OCI-M1 (cell line): ENCODE results near the gene PDE8A.

Experiments
- DNase-seq: peaks from one replicate; lab custom pipeline; 2025; lab: John Stamatoyannopoulos, UW

Gene PDE8A

GRCh38 chr15:84981711-84982300, at the start of gene PDE8A:
PDE8A (plus strand) TSS chr15:84981856; CDS start chr15:84982163, 307 bp downstream.
- peak; percentile 64 for DNase-seq

GRCh38 chr15:84934942-84935729, 46.5 kb upstream of the PDE8A start:
- DNase-seq, result no peak

DNA sequence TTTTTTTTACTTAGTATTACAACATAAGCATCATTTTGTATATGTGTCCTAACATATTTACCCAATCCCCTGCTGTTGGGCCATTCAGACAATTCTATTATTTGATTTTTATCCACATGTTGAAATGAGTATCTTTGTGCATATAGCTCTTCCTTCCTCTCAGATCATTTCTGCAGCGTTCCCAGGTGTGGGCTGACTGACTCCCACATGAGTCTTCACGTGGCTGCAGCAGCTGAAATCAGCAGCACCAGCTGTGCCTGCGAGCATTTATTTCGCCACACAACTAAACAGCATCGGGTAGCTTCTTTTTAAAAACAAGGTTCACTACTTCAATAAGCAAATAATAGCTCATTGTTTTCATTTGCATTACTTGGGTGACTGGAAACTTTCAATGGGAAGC, 44.5 kb upstream of the PDE8A start:
- DNase-seq, result no peak

- DNase-seq, result no peak
These were observed 42.9 kb upstream of the PDE8A start for GRCh38 chr15:84938726-84939125.

DNA sequence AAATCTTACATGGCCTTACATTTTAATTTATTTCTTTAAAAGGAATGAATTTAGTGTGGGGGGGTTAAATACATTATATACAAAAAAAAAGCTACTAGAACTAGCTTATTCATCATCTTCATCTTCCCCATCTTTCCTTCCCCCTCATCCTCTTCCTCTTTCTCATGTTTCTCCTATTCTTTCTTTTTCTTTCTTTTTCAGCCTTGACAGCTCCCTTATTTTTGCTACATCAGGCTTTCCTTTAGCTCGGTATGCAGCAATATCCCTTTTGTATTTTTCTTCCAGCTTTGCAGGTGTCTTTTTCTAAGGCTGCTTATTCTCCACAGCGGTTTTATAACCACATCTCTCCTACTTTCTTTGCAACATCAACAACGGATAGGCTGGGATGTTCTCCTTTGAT, 41.3 kb upstream of the PDE8A start:
- no peak for DNase-seq

- DNase-seq, result no peak
These were observed 39.2 kb upstream of the PDE8A start for GRCh38 chr15:84942456-84942855.

DNA sequence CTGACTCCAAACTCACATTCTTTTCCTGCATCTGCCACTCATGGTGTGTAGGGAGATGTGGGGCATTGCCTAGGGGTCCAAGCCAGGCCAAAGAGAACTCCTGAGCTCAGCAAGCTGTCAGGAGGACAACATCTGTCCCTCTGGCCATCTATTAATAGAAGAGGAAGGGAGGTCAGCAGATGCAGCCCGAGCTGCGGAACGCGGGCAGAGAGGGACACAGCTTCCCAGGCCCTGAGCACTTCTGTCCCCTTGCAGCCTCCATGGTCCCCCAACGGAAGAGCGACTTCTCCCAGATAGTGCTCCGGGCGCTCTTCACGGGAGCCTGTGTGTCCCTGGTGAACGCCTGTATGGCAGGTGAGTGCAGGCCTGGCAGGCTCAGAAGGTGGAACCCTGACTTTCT, 37.3 kb upstream of the PDE8A start:
- DNase-seq, result no peak

- no peak for DNase-seq
These were observed 36.8 kb upstream of the PDE8A start for GRCh38 chr15:84944861-84945260.

GRCh38 chr15:84946772-84947489, 34.7 kb upstream of the PDE8A start:
- no peak for DNase-seq

DNA sequence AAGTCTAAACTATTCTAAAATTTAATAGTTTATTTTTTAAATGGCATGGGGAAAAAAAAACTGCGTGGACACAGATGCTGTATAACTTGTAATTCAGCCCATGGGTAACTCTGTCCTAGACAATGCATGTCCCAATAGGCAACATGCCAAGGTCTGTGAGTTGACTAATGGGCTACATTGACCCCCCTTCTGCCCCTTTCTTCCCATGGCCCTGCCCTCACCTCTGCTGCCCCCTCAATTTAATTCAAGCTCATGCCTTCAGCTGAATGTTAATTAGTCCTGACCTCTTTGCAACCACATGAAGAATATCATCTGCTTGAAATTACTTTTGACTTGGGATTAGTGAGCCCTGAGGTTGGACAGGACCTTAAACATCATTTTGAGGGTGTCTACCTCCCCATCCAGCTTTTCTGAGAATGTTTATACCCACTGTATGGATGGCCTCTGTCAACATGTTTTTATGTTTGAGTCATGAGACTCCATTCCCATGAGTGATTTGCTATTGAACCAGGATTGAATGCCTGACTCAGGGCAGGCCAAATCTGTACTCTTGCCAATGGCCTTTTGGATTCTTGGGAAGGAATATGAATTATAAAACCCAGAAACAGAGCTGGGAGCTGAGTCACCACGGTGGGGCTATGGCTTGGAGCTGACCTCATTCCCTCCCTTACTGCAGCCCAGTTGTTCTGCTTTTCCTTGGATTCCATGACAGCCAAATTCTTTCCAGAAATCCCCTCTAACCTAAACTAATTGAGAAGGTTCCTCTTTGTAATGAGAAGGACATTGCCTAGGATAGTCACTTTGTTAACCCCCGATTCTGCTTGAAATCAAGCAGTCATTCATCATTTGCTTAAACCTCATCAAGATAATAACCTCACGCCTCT, 33.5 kb upstream of the PDE8A start:
- peak; percentile 10 for DNase-seq

- no peak for DNase-seq
These were observed 32.6 kb upstream of the PDE8A start for GRCh38 chr15:84949043-84949442.

DNA sequence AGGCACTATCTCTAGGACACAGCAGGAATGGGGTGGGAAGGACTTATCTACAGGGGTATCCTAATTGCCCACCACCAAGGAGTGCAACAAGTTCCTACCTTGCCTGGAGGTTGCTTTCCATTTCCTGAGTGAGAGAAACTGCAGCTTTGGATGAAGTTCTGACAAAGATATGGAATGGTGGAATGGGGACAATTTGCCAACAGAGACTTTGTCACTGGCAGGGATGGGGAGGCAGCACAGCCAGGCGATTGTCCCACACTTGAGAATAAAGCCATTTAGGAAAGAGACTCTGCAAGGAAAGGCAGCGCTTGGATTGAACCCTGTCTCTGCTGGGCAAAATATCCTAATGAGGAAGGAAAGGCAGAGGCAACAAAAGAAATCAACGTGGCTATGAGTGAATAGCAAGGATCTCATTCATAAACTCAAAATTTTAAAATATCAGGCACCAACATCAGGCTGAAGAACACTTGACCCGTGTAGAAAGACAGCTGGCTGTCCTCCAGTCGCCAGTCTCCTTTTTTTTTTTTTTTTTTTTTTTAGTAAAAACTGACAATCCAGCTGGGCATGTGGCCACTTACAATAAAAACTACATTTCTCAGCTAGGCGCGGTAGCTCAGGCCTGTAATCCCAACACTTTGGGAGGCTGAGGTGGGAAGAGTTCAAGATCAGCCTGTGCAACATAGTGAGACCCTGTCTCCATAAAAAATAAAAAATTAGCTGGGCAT, 31.6 kb upstream of the PDE8A start:
- DNase-seq, result no peak

DNA sequence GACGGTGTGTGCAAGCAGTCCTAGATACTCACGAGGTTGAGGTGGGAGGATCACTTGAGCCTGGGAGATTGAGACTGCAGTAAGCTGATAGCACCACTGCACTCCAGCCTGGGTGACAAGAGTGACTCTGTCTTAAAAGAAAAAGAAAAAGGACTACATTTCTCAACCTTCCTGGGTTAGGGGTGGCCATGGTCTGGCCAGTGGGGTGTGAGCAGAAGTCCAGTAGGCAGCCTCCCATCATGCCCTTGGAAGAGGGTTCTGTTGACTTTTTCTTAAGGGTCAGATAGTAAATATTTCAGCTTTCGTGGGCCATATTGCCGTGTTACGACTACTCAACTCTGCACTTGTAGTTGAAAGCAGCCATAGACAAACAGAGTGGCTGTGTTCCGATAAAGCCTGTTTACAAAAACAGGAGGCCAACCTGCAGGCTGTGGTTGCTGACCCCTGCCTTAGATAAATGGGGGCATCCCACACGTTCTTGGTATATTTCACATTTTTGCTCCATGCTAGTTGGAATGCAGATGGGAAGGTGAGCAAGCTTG, 31.0 kb upstream of the PDE8A start:
- peak; percentile 83 for DNase-seq

DNA sequence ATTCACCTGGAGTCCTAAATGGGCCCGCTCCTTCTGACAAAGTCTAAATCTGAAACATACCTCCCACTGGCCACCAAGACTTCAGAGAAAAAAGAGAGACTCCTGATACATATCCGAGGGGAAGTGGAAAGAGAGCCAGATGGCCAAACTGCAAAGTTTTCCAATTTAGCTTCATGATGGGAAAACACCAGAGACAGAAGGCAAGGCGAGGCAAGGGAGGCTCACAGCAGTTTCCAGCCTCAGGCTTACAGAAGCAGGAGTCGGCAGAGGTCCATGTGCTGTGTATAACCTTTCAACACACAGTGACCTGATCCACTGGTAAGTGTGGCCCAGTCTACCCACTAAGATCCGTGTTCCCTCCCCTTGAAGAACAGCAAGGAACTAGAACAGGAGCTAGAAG, 29.9 kb upstream of the PDE8A start:
- no peak for DNase-seq

GRCh38 chr15:84953136-84953535, 28.5 kb upstream of the PDE8A start:
- no peak for DNase-seq

DNA sequence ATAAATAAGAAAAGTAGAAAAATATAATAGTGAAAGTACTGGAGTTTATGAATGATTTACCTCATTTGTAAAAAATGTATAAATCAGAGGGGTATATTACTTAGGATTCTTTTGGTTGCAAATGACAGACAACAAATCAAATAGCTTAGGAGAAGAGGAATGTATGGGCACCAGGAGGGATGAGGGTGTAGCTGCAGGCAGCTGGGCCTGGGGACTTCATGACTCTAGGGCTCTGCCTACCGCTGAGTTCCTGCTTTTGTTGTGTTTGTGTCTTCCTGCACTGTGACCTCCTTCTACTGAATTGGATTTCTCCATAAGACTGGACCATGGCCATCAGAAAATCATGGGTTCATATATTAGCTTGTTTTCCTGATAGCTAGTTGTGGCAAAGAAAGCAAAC, 27.9 kb upstream of the PDE8A start:
- no peak for DNase-seq

GRCh38 chr15:84955089-84955848, 26.4 kb upstream of the PDE8A start:
- DNase-seq, result peak; percentile 66

DNA sequence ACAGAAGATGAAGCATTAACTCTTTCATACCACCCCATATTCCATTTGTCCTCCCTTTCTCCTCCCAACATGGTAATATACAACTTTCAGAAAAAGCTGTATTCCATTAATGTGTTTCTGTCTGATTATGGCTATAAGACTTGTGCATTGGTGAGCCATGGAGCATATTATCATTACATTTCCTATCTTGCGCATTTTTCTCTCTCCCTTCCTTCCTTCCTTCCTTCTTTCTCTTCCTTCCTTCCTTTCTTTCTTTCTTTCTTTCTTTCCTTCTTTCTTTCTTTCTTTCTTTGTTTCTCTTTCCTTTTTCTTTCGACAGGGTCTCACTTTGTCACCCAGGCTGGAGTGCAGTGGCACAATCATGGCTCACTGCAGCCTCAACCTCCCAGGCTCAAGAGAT, 25.5 kb upstream of the PDE8A start:
- DNase-seq, result no peak

GRCh38 chr15:84960391-84961113, 21.1 kb upstream of the PDE8A start:
- no peak for DNase-seq

DNA sequence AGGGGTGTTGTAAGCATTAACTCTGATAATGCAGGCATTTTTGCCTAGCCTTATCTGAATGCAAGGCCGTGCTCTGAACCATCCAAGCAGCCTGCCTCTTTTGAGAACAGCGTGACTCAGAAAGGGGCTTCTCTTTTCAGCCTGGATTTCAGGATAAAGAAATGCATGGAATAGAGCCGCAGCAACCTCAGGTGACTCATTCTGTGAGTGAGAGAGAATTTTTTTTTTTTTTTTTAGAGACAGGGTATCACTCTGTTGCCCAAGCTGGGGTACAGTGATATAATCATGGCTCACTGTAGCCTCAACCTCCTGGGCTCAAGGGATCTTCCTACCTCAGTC, 20.6 kb upstream of the PDE8A start:
- no peak for DNase-seq
